ENCODE results near the gene C10orf90. TPM values are rescaled to one million over a fixed set of nuclear protein-coding genes. Genes with fewer than 3 reads are reported as not detected.
"Not testable (repeated sequence)": the region's sequence is repeated elsewhere in the genome, so short reads cannot be mapped to it uniquely, and the experiment has no call there.

The C10orf90 gene
- total and polyA plus RNA-seq, 2 donors (not counting 3 experiments of a cell fraction or from before 2014, with no cell fraction given), result not detected

- no peak overlapping the region for H3K4me2 ChIP-seq (ENCODE audit: insufficient read depth, low read length)
Measured at GRCh38 chr10:126551202-126551601, 119.3 kb downstream of the C10orf90 start.

GRCh38 chr10:126550586-126550985 lies 119.9 kb downstream of the C10orf90 start:
- dilution Hi-C loops (cut with MboI; ENCODE audit: extremely low pct_ligation_motif_present, low sequenced_read_pairs); H3K9me3 ChIP-seq (replicated peaks; ENCODE audit: control insufficient read depth, insufficient read depth, low read length): not testable (repeated sequence)

More at GRCh38 chr10:126551202-126551601, 119.3 kb downstream of the C10orf90 start:
- no peaks in the 10 kb centered on the region for H3K9me1 ChIP-seq (replicated peaks; ENCODE audit: control insufficient read depth, extremely low read depth, insufficient read depth, low read length)
- H3K4me3 ChIP-seq (replicated peaks in 1 of 3; ENCODE audit: insufficient read depth in 1 of 3, low read depth in 1 of 3, low read length in 3 of 3), result no peak overlapping the region
- peaks cover 2% of the 10 kb centered on the region for H3K9me3 ChIP-seq (replicated peaks; ENCODE audit: control insufficient read depth, insufficient read depth, low read length)
- H4K20me1 ChIP-seq (replicated peaks; ENCODE audit: control insufficient read depth, extremely low read depth, insufficient read depth, low read length), result no peaks in the 10 kb centered on the region
- intact Hi-C loops (cut with micrococcal nuclease) (no loop called here), dilution Hi-C loops (cut with MboI; ENCODE audit: extremely low pct_ligation_motif_present, low sequenced_read_pairs) (no loop called here)
- FAIRE-seq (no peak), DNase-seq (ENCODE audit: low read depth, low spot score) (no peak)
- H3K36me3 ChIP-seq (ENCODE audit: control insufficient read depth in 2 of 2, extremely low read depth in 1 of 2, insufficient read depth in 2 of 2, low read length in 2 of 2), result no peaks in the 10 kb centered on the region
- POLR2A ChIA-PET, result no interaction called here
- H3K27ac ChIP-seq (ENCODE audit: insufficient read depth, low read depth, low read length), result no peak overlapping the region
- no peak overlapping the region for H2AFZ ChIP-seq (ENCODE audit: low read depth, low read length)
- H3K79me2 ChIP-seq (ENCODE audit: control insufficient read depth, insufficient read depth, low read length), result no peaks in the 10 kb centered on the region
- no peaks in the 10 kb centered on the region for H3K4me1 ChIP-seq (ENCODE audit: control insufficient read depth, extremely low read depth, insufficient read depth, low read length)
- H3K27me3 ChIP-seq (ENCODE audit: control insufficient read depth in 2 of 2, insufficient read depth in 2 of 2, low read length in 2 of 2), result no peaks in the 10 kb centered on the region
- BruUV-seq (replicated peaks), result no TSS peak
- TF ChIP-seq GATA2 (IDR thresholded peaks at IDR 0.05; ENCODE audit: insufficient read depth, insufficient read length, low read depth, low read length), result no peak
- no peak for TF ChIP-seq FOS (IDR thresholded peaks at IDR 0.05; ENCODE audit: borderline replicate concordance, insufficient read depth, low read length)
- TF ChIP-seq POLR2AphosphoS5 (IDR thresholded peaks at IDR 0.05; ENCODE audit: insufficient read depth, low read depth, low read length), result no peak
- no peak for TF ChIP-seq MYC (IDR thresholded peaks at IDR 0.05; ENCODE audit: low read depth, low read length)
- no peak for TF ChIP-seq CTCF (IDR thresholded peaks at IDR 0.05; ENCODE audit: extremely low read depth in 1 of 2, insufficient read depth in 1 of 2, low read depth in 1 of 2, low read length in 2 of 2)
- no peak for TF ChIP-seq POLR2A (IDR thresholded peaks at IDR 0.05; ENCODE audit: low read depth, low read length)
- TF ChIP-seq JUN (IDR thresholded peaks at IDR 0.05; ENCODE audit: borderline replicate concordance, insufficient read depth, insufficient read length, low read depth), result no peak
- TF ChIP-seq EZH2 (IDR thresholded peaks at IDR 0.05; ENCODE audit: borderline replicate concordance, low read depth, low read length, severe bottlenecking), result no peak
- no peak for TF ChIP-seq MAX (IDR thresholded peaks at IDR 0.05; ENCODE audit: insufficient read depth, insufficient read length)
- CTCF ChIA-PET, result no interaction called here
- H3K9ac ChIP-seq (replicated peaks; ENCODE audit: extremely low read depth, insufficient read depth, low read length), result no peak overlapping the region

More at GRCh38 chr10:126550586-126550985, 119.9 kb downstream of the C10orf90 start:
- H3K27ac ChIP-seq (ENCODE audit: insufficient read depth, low read depth, low read length); FAIRE-seq; H3K9ac ChIP-seq (replicated peaks; ENCODE audit: extremely low read depth, insufficient read depth, low read length); H3K27me3 ChIP-seq (ENCODE audit: control insufficient read depth in 2 of 2, insufficient read depth in 2 of 2, low read length in 2 of 2); CTCF ChIA-PET; H2AFZ ChIP-seq (ENCODE audit: low read depth, low read length); H4K20me1 ChIP-seq (replicated peaks; ENCODE audit: control insufficient read depth, extremely low read depth, insufficient read depth, low read length); H3K79me2 ChIP-seq (ENCODE audit: control insufficient read depth, insufficient read depth, low read length); BruUV-seq (replicated peaks); H3K36me3 ChIP-seq (ENCODE audit: control insufficient read depth in 2 of 2, extremely low read depth in 1 of 2, insufficient read depth in 2 of 2, low read length in 2 of 2); DNase-seq (ENCODE audit: low read depth, low spot score); H3K4me2 ChIP-seq (ENCODE audit: insufficient read depth, low read length); POLR2A ChIA-PET; H3K9me1 ChIP-seq (replicated peaks; ENCODE audit: control insufficient read depth, extremely low read depth, insufficient read depth, low read length); H3K4me3 ChIP-seq (replicated peaks in 1 of 3; ENCODE audit: insufficient read depth in 1 of 3, low read depth in 1 of 3, low read length in 3 of 3); intact Hi-C loops (cut with micrococcal nuclease); H3K4me1 ChIP-seq (ENCODE audit: control insufficient read depth, extremely low read depth, insufficient read depth, low read length): not testable (repeated sequence)
